Embryonic facial prominence (tissue), 1 donor: ENCODE measurements around the gene TLR10.
"Not testable (repeated sequence)": the region's sequence is repeated elsewhere in the genome, so short reads cannot be mapped to it uniquely, and the experiment has no call there.

Experiments
- DNase-seq: peaks from one replicate; pipeline ENCODE4 v3.0.0-alpha.2; 2016; ENCODE audit errors: extremely low spot score

Gene TLR10

GRCh38 chr4:38766940-38767339 is 15.8 kb downstream of the TLR10 start:
- DNase-seq = not testable (repeated sequence)

DNA sequence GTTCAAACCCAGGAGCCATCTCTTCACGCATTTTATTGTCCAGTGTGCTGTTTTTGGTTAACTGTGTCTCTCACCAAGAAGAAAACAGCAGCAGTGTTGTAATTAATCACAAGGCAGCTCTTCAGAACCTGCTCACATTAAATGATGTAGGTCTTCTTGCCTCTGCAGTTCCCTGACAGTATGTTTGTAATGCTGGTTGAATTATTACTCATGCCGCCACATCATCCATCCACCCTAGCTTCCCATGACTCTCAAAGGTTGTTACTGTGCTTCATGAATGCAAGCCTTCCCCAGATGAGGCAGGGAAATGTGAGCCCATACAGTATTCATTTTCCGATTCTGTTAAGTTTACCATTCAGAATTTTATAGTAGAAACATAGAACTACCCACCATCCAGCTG is 17.4 kb downstream of the TLR10 start:
- DNase-seq = no peak

- DNase-seq = no peak
Observed at GRCh38 chr4:38764277-38764676, 18.5 kb downstream of the TLR10 start.

DNA sequence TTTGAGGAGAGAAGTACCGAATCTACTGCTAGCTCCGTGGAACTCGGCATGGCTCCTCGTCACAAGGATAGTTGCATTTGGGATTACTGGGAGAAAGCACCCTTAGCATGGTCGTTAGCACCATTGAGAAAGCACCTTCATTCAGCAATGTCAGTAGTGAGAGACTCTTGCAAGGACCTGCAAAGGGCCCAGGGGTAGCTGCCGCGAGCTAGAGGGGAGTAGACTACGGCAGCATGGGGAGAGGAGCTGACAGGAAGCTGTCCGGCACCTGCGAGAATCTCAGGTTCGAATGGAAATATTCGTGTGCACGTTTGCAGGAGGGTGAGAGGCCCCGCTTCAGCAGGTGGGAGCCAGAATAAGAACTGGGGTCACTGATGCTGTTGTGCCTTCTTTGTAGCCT is 20.2 kb downstream of the TLR10 start:
- no peak for DNase-seq

DNA sequence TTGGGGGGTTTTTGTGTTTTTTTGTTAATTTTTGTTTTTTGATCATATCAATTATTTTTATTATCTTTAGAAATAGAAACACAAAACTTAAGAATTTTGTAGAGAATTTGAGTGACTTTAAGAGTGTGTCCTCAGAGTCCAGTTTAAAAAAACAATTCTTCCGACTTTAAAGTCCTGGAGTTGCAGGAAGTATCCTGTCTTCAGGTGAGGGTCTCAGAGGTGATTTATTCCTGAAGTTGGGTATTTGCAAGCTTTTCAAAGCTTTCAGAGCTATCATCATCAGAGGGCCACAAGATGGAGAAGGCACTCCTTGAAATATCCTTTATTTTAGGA is 23.0 kb downstream of the TLR10 start:
- no peak for DNase-seq

GRCh38 chr4:38759113-38759789 is 23.5 kb downstream of the TLR10 start:
- no peak for DNase-seq

DNA sequence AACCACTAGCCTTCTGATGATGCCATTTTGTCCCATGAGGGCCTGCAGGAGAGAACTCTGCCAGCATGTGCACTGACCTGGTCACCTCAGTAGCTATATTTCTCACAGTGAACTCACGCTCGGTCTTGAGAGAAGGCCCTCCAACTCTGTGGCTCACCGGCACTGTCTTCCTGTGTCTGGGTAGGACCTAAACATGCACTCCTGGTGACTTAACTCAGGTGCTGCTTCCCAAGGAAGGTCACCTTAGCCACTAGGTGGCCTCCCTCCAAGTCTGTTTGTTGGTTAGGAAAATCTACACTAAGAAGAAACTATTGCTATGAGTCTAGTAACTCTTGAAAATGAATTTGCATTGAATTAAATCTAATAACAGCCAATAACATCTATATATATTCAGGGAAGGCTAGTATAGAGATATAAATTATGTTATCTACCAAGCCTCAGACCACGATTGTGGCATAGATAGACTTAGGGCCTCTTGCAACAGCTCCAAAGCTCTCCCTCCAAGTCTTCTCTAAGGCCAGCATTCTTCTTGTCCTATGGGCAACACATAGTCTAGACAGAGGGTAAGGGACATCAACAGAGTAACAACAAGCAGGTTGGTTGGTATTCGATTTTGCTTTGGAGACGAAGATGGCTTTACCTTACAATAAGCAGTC is 24.7 kb downstream of the TLR10 start:
- DNase-seq = no peak

- DNase-seq = peak; percentile 79
Observed at GRCh38 chr4:38752941-38753806, 29.6 kb downstream of the TLR10 start.

DNA sequence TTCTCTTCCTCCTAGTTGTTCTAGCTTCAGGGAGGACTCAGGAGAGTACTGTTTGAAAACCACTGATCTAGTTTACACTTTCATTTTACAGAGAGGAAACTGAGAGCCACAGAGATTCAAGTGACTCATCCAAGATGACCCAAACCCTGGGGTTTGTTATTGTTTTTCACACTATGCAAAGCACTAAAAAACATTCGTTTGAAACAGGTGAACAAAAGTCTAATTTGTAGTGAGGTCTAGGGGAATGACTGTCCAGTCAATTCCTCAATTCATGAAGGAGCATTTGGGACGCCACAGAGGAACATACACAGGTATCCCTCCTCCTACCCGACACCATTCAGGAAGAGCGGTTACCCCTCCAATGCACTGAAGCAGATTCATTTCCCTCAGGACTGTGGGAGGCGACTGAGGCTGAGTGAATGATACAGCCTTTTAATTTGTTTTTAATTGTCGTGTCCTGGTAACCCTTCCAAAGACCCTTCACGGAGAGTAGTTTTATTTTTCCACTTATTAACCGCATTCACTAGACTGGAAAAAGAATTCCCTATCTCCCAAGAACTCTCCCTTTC is 30.3 kb downstream of the TLR10 start:
- no peak for DNase-seq

- no peak for DNase-seq
Observed at GRCh38 chr4:38751341-38752010, 31.3 kb downstream of the TLR10 start.

DNA sequence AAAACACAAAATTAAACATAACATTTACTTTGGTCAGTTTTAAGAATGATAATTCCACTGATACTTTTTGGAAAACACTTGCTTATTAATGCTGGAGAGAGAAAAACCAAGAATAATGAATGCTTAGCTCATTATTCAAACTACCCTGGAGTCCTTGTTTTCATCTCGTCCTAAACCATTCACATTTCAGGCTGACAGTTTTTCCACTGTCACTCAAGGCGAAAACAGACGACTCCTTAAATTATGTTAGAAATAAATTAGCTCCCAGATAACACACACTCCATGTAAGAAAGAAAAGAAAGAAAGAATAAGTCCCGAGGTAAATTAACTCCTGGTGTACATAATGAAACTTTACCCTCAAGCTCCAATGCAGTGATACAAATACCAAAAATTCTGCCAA is 33.5 kb downstream of the TLR10 start:
- no peak for DNase-seq

DNA sequence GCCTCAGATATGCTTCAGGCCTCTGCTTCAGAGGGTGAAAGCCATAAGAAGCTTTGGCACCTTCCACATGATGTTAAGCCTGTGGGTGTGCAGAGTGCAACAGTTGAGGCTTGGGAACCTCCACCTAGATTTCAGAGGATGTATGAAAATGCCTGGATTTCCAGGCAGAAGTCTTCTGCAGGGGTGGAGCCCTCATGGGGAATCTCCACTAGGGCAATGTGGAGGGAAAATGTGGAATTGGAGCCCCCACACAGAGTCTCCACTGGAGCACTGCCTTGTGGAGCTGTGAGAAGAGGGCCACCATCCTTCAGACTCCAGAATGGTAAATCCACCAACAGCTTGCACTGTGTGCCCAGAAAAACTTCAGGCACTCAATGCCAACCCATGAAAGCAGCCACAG is 35.2 kb downstream of the TLR10 start:
- no peak for DNase-seq

DNA sequence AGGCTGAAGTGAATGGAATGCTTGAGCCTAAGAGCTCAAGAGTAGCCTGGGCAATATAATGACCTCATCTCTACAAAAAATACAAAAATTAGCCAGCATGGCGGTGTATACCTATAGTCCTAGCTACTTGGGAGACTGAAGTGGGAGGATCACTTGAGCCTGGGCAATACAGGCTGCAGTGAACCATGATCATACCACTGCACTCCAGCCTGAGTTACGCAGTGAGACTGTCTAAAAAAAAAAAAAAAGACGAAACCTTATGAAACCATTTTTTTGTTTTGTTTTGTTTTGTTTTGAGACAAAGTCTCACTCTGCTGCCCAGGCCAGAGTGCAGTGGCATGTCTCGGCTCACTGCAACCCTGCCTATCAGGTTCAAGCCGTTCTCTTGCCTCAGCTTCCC is 36.9 kb downstream of the TLR10 start:
- no peak for DNase-seq

GRCh38 chr4:38743866-38744265 is 38.9 kb downstream of the TLR10 start:
- no peak for DNase-seq

GRCh38 chr4:38740303-38740702 is 42.5 kb downstream of the TLR10 start:
- no peak for DNase-seq

DNA sequence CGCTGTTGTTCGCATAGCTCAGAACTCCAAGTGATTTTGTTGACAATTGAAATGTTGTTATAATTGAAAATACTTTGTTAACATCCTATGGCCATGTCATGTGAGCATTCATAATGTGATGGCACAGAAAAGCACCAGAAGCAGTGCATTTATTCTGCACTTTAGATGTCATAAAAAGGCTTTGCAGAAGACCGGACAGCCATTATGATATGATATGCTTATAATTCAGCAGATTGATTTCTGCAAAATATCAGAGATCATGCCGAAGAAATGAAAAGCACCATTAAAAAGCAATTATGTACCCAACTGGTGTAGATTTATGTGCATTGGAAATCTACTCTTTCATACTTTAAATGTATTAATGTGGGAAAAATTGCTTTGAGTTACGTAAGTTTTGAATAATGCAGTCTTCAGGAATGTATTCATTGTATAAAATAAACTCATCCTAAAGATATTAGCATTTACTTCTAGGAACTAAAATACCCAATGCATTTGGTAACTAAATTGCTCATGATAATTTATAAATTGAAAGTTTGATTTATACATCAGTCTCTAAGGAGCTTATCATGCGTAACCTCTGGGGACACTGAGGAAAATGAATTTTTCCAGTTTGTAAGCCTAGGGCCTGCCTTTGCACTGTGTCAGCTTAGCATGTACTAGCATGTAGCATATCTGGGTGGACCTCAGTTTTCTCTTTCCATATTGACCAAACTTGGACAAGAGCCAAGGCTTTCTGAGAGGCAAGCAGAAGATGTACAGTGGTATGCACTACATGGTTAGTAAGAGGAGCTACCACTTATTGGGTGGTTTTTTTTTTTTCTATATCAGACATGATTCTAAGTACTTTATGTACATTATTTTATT is 43.6 kb downstream of the TLR10 start:
- DNase-seq = no peak

DNA sequence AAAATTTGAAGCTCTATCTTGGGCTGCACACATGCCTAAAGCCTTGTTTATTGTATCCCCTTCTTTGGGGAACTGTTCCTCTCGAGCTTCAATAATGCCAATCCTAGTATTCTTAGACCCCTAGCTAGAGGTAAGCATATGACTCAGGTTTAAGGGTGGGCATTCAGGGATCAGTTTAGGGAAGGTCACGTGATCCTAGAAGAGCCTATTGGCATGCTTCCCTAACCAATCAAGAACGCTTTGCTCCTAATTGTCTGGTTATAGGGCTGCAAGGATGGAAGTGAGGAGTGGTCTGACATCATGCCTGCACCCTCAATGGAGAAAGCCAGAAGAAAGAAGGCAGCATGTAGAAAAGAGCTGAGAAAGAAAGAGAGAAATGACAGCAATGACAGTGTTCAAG is 46.9 kb downstream of the TLR10 start:
- no peak for DNase-seq

DNA sequence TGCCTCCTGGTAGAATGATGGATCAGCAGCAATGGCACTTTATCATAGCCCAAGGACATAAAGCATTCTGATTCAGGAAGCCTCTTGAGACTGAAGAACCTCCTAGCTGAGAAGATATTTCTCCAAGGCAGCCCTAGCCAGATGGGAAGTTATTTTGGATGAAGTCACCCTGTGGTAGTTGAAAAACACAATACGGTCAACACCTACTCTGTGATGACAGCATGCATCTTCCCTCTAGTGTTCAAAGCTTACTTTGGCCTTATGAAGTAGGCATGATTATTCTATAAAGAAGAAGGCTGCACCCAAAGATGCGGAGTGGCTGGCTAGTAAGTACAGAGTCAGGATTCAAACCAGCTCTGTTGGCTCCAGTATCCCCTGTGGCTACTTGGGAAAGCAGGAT is 47.9 kb downstream of the TLR10 start:
- DNase-seq = no peak

GRCh38 chr4:38734446-38734845 is 48.3 kb downstream of the TLR10 start:
- DNase-seq = no peak

DNA sequence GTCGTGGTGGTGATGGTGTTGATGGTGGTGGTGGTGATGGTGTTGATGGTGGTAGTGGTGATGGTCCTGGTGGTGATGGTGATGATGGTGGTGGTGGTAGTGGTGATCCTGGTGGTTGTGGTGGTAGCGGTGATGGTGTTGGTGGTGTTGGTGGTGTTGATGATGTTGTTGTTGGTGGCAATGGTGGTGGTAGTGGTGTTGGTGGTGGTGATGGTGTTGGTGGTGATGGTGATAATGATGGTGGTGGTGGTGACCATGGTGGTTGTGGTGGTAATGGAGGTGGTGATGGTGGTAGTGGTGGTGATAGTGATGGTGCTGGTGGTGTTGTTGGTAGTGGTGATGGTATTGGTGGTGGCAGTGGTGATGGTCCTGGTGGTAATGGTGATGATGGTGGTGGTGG is 49.1 kb downstream of the TLR10 start:
- DNase-seq = no peak
